CD14-positive monocyte (primary cell): Measurements from ENCODE around the gene PADI1. TPM values are rescaled to one million over a fixed set of nuclear protein-coding genes. Genes with fewer than 3 reads are reported as not detected.

Experiments
- DNase-seq, 3 donors: peaks; one replicate each; pipeline ENCODE4 v3.0.0-alpha.2; 2011 to 2022
- H2AFZ ChIP-seq: 2 replicates; pipeline ENCODE4 v1.6.0; 2012; ENCODE audit warnings: mild to moderate bottlenecking, low read depth, low read length, inconsistent platforms; ENCODE audit not compliant: insufficient read depth, poor library complexity, severe bottlenecking
- H3K27ac ChIP-seq, 2 donors: 1 replicate in 1 of 2; 2 replicates in 1 of 2; pipeline ENCODE4 v1.5.1; 2012 to 2013; ENCODE audit warnings: low read length in 2 of 2, control low read depth in 1 of 2, inconsistent platforms in 1 of 2, low read depth in 1 of 2, mild to moderate bottlenecking in 1 of 2
- H3K27me3 ChIP-seq, 2 donors: one replicate each; pipeline versions ENCODE4 v1.6.0 to v1.6.1; 2011 to 2013; ENCODE audit warnings: low read length in 2 of 2; ENCODE audit not compliant: control insufficient read depth in 2 of 2, insufficient read depth in 2 of 2
- H3K36me3 ChIP-seq, 2 donors: replicated peaks in 1 of 2; 1 replicate in 1 of 2; 2 replicates in 1 of 2; pipeline versions ENCODE4 v1.5.1 to v1.6.1; 2012 to 2013; ENCODE audit warnings: low read length in 2 of 2, control low read depth in 1 of 2, inconsistent platforms in 1 of 2, mild to moderate bottlenecking in 1 of 2; ENCODE audit not compliant: insufficient read depth in 2 of 2, control insufficient read depth in 1 of 2
- H3K4me1 ChIP-seq, 2 donors: 1 replicate in 1 of 2; 2 replicates in 1 of 2; pipeline versions ENCODE4 v1.5.1 to v1.6.1; 2012 to 2013; ENCODE audit warnings: low read length in 2 of 2, control low read depth in 1 of 2, inconsistent platforms in 1 of 2, mild to moderate bottlenecking in 1 of 2, moderate library complexity in 1 of 2; ENCODE audit not compliant: insufficient read depth in 2 of 2, control insufficient read depth in 1 of 2
- H3K4me2 ChIP-seq: replicated peaks from 2 replicates; pipeline ENCODE3; 2012; ENCODE audit warnings: low read length, moderate library complexity, mild to moderate bottlenecking; ENCODE audit not compliant: poor library complexity, severe bottlenecking; ENCODE audit errors: extremely low read depth
- H3K4me3 ChIP-seq, 3 experiments: fragments of 200-600 bp in 1 of 3; sonication (generic) in 1 of 3; replicated peaks in 1 of 3; 1 replicate in 2 of 3; 2 replicates in 1 of 3; pipeline ENCODE4 v1.5.1; 2011 to 2013; ENCODE audit warnings: low read length in 3 of 3, mild to moderate bottlenecking in 3 of 3, control low read depth in 2 of 3, low read depth in 2 of 3, inconsistent platforms in 1 of 3, moderate library complexity in 1 of 3
- H3K79me2 ChIP-seq: 2 replicates; pipeline ENCODE4 v1.6.0; 2012; ENCODE audit warnings: mild to moderate bottlenecking, control low read depth, inconsistent platforms, low read length, moderate library complexity; ENCODE audit not compliant: insufficient read depth
- H3K9ac ChIP-seq: 2 replicates; pipeline ENCODE4 v1.6.0; 2017; ENCODE audit warnings: low read length, mild to moderate bottlenecking; ENCODE audit not compliant: insufficient read depth, poor library complexity, severe bottlenecking
- H3K9me3 ChIP-seq, 2 donors: replicated peaks in 1 of 2; 1 replicate in 1 of 2; 2 replicates in 1 of 2; pipeline versions ENCODE4 v1.5.1 to v1.6.1; 2012 to 2013; ENCODE audit warnings: low read length in 2 of 2, control low read depth in 1 of 2; ENCODE audit not compliant: control insufficient read depth in 1 of 2, insufficient read depth in 1 of 2
- H4K20me1 ChIP-seq: 2 replicates; pipeline ENCODE4 v1.6.0; 2012; ENCODE audit warnings: mild to moderate bottlenecking, low read length, control low read depth, moderate library complexity; ENCODE audit not compliant: insufficient read depth
- H3K27ac Mint-ChIP-seq, 7 donors: one replicate each; pipeline ENCODE4 v1.8.0; 2020; ENCODE audit warnings: mild to moderate bottlenecking in 7 of 7, mixed read lengths in 7 of 7, moderate library complexity in 6 of 7, inconsistent platforms in 2 of 7
- H3K27me3 Mint-ChIP-seq, 3 donors: one replicate each; pipeline ENCODE4 v1.8.0; 2021 to 2022; ENCODE audit warnings: low read depth in 3 of 3, mild to moderate bottlenecking in 3 of 3, mixed read lengths in 3 of 3, moderate library complexity in 3 of 3, inconsistent platforms in 1 of 3
- H3K36me3 Mint-ChIP-seq, 2 donors: one replicate each; pipeline ENCODE4 v1.8.0; 2020; ENCODE audit warnings: mixed read lengths in 2 of 2, inconsistent platforms in 1 of 2, mild to moderate bottlenecking in 1 of 2
- H3K4me1 Mint-ChIP-seq: one replicate; pipeline ENCODE4 v1.8.0; 2020; ENCODE audit warnings: mild to moderate bottlenecking, mixed read lengths
- H3K4me3 Mint-ChIP-seq, 2 donors: one replicate each; pipeline ENCODE4 v1.8.0; 2020; ENCODE audit warnings: mild to moderate bottlenecking in 2 of 2, mixed read lengths in 2 of 2, moderate library complexity in 1 of 2
- H3K9me3 Mint-ChIP-seq, 7 donors: one replicate each; pipeline ENCODE4 v1.8.0; 2020 to 2022; ENCODE audit warnings: mixed read lengths in 7 of 7, mild to moderate bottlenecking in 6 of 7, moderate library complexity in 6 of 7, inconsistent platforms in 2 of 7
- CTCF ChIP-seq: fragments of 200-600 bp; IDR thresholded peaks from one replicate; pipeline ENCODE4 v1.8.0; 2022; ENCODE audit warnings: antibody characterized with exemption, mild to moderate bottlenecking
- WGBS: methylation state at CpG from one replicate; pipeline ENCODE4 v1.1.5; 2013; ENCODE audit warnings: missing lambda C conversion rate; ENCODE audit not compliant: insufficient coverage; 5-methylcytosine and 5-hydroxymethylcytosine counted together
- intact Hi-C, 2 donors: fragments of 100-400 bp; cut with micrococcal nuclease; formaldehyde crosslinking; loops; one replicate each; pipeline versions ENCODE4 v1.15.0 to v1.15.1; 2023
- polyA plus RNA-seq, 3 donors: library from polyadenylated mRNA; depleted of rRNA in 1 of 3; unstranded in 2 of 3; stranded (reverse) in 1 of 3; fragments of 300-500 nt in 2 of 3; fragments of >200 nt in 1 of 3; fragmentation: Illumina TruSeq in 2 of 3; gene quantifications; 1 replicate in 2 of 3; 2 replicates in 1 of 3; pipeline ENCODE4 v1.2.3, GENCODE V29; 2012 to 2021

PADI1 gene
- polyA plus RNA-seq, 3 donors: not detected

DNA sequence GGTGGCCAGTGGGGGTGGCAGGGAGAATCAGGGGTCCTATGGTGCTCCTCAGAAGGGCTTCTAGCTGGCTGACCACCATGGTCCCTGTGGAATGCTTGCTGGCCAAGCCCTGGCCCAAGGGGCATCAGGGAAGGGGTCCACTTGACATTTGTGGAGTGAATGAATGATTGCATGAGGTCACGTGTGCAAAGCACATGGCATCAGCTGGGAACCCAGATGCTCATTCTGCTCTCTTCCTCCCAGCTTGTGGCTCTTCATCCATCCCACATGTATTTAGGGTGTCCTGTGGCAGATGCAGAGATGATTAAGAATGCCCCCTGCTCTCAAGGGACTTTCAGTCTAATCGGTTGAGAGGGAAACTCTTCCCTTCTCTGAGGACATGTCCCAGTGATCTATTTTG, 76.0 kb downstream of the PADI1 start:
- H3K27me3 ChIP-seq: no peaks in the 10 kb centered on the region
- WGBS: no CpG with 5 or more reads among the region's 2 CpGs
- Mint-ChIP-seq H3K27ac (peak overlapping the region in 6 of 7 donors; percentile 15 to 97 (median 93)), H3K27me3 (peaks cover 0 to 4% (median 0%) of the 10 kb centered on the region in 3 donors), H3K36me3 (peaks cover 0 to under 1% of the 10 kb centered on the region in 2 donors), H3K9me3 (peaks cover 0 to 4% (median 0%) of the 10 kb centered on the region in 7 donors), H3K4me1 (peaks cover 82% of the 10 kb centered on the region), H3K4me3 (no peak overlapping the region)
- no peak overlapping the region for H2AFZ ChIP-seq
- intact Hi-C loops: loop anchor here in 1 of 2 donors (5.0 kb wide), 1 partner anchor 36 kb away; no protein-coding TSS in a partner anchor
- no peak for DNase-seq
- TF ChIP-seq CTCF: no peak
- no peaks in the 10 kb centered on the region for H4K20me1 ChIP-seq
- H3K36me3 ChIP-seq: no peaks in the 10 kb centered on the region
- H3K9ac ChIP-seq: no peak overlapping the region
- no peaks in the 10 kb centered on the region for H3K9me3 ChIP-seq
- peaks cover 68 to 77% of the 10 kb centered on the region in 2 donors for H3K4me1 ChIP-seq
- no peaks in the 10 kb centered on the region for H3K79me2 ChIP-seq
- H3K4me2 ChIP-seq: no peak overlapping the region
- peak overlapping the region in 1 of 2 donors; percentile 65 for H3K27ac ChIP-seq
- H3K4me3 ChIP-seq: no peak overlapping the region

GRCh38 chr1:17281775-17282181, 76.8 kb downstream of the PADI1 start:
- WGBS: 4% methylated on average over 5 of the region's 8 CpGs
- peak overlapping the region; percentile 33 for H3K9ac ChIP-seq
- H3K79me2 ChIP-seq: no peaks in the 10 kb centered on the region
- Mint-ChIP-seq H3K4me1 (peaks cover 84% of the 10 kb centered on the region), H3K36me3 (peaks cover 0 to 2% of the 10 kb centered on the region in 2 donors), H3K27me3 (peaks cover 0 to 4% (median 0%) of the 10 kb centered on the region in 3 donors), H3K27ac (peak overlapping the region; percentile 91 to 98 (median 95)), H3K9me3 (peaks cover 0 to 4% (median 0%) of the 10 kb centered on the region in 7 donors), H3K4me3 (peak overlapping the region; percentile 63 to 88)
- peaks cover 70 to 78% of the 10 kb centered on the region in 2 donors for H3K4me1 ChIP-seq
- H4K20me1 ChIP-seq: no peaks in the 10 kb centered on the region
- peak; percentile 81 to 90 (median 87) for DNase-seq
- peak overlapping the region; percentile 67 for H3K4me2 ChIP-seq
- H3K4me3 ChIP-seq: peak overlapping the region in 1 of 3 experiments; percentile 60
- peak overlapping the region; percentile 23 for H2AFZ ChIP-seq
- no peaks in the 10 kb centered on the region for H3K27me3 ChIP-seq
- no peaks in the 10 kb centered on the region for H3K36me3 ChIP-seq
- intact Hi-C loops: loop anchor here in 1 of 2 donors (5.0 kb wide), 1 partner anchor 36 kb away; no protein-coding TSS in a partner anchor
- H3K9me3 ChIP-seq: no peaks in the 10 kb centered on the region
- peak overlapping the region; percentile 62 to 65 for H3K27ac ChIP-seq
- TF ChIP-seq CTCF: no peak
